ENCODE measurements around the gene ESRRB.

The ESRRB gene

GRCh38 chr14:76386944-76387782 lies 11.2 kb downstream of the ESRRB start:
- ChIA-PET CTCF (interaction anchor here (0.5 to 9.1 kb wide), 56 partner anchors 9 to 678 kb away, joined by 3 to 103 read pairs (median 4); no protein-coding TSS in a partner anchor), POLR2A (no interaction called here)
- no peak for TF ChIP-seq ZNF157 (tag by site-specific recombination; IDR thresholded peaks at IDR 0.05)
- TF ChIP-seq ZNF626 (tag by site-specific recombination; IDR thresholded peaks at IDR 0.05), result no peak
- TF ChIP-seq YY1 (tag by site-specific recombination; IDR thresholded peaks at IDR 0.05), result no peak
- no peak for TF ChIP-seq ZNF548 (tag by site-specific recombination; IDR thresholded peaks at IDR 0.05)
- no peak for TF ChIP-seq ZNF433 (tag by site-specific recombination; IDR thresholded peaks at IDR 0.05; ENCODE audit: low read depth)
- no peak for TF ChIP-seq ZNF645 (tag by site-specific recombination; IDR thresholded peaks at IDR 0.05)
- TF ChIP-seq ZNF202 (tag by site-specific recombination; IDR thresholded peaks at IDR 0.05; ENCODE audit: borderline replicate concordance), result no peak
- TF ChIP-seq TCF7L2 (IDR thresholded peaks at IDR 0.05; ENCODE audit: borderline replicate concordance, low read depth, low read length), result no peak
- no peak for TF ChIP-seq ZNF514 (tag by site-specific recombination; IDR thresholded peaks at IDR 0.05)
- no peak for TF ChIP-seq ZSCAN5A (tag by site-specific recombination; IDR thresholded peaks at IDR 0.05)
- no peak for TF ChIP-seq ZNF10 (tag by site-specific recombination; IDR thresholded peaks at IDR 0.05)
- TF ChIP-seq ZNF2 (tag by site-specific recombination; IDR thresholded peaks at IDR 0.05), result peak; percentile 65; the same call in 1 of the 2 replicates
- no peak for TF ChIP-seq INSM2 (tag by site-specific recombination; IDR thresholded peaks at IDR 0.05)
- TF ChIP-seq ZSCAN18 (tag by site-specific recombination; IDR thresholded peaks at IDR 0.05), result no peak
- TF ChIP-seq ZNF544 (tag by site-specific recombination; IDR thresholded peaks at IDR 0.05), result no peak
- TF ChIP-seq KLF10 (tag by site-specific recombination; IDR thresholded peaks at IDR 0.05), result no peak
- peak; percentile 15; the same call in 1 of the 2 replicates for TF ChIP-seq ZFHX2 (tag by site-specific recombination; conservative IDR thresholded peaks at IDR 0.05)
- TF ChIP-seq SP7 (tag by site-specific recombination; IDR thresholded peaks at IDR 0.05), result no peak
- no peak for TF ChIP-seq SP3 (tag by site-specific recombination; IDR thresholded peaks at IDR 0.05)
- TF ChIP-seq BCL6B (tag by site-specific recombination; IDR thresholded peaks at IDR 0.05), result no peak
- no peak for TF ChIP-seq ZNF239 (tag by site-specific recombination; IDR thresholded peaks at IDR 0.05)
- TF ChIP-seq SALL2 (tag by site-specific recombination; IDR thresholded peaks at IDR 0.05; ENCODE audit: borderline replicate concordance), result no peak
- peak; percentile 69 for TF ChIP-seq CTCF (tag by site-specific recombination; IDR thresholded peaks at IDR 0.05)
- no peak for TF ChIP-seq ZNF580 (tag by site-specific recombination; IDR thresholded peaks at IDR 0.05)
- peak; percentile 65 for TF ChIP-seq ZNF654 (tag by site-specific recombination; IDR thresholded peaks at IDR 0.05; ENCODE audit: low read depth)
- TF ChIP-seq ZNF148 (tag by site-specific recombination; IDR thresholded peaks at IDR 0.05; ENCODE audit: borderline replicate concordance), result no peak

More at GRCh38 chr14:76386944-76387782, 11.2 kb downstream of the ESRRB start:
- H3K36me3 ChIP-seq (ENCODE audit: control insufficient read depth in 2 of 2, insufficient read depth in 1 of 2, low read length in 2 of 2), result no peaks in the 10 kb centered on the region
- H3K9me3 ChIP-seq (ENCODE audit: control insufficient read depth, insufficient read depth, low read depth, low read length), result no peaks in the 10 kb centered on the region
- no peak overlapping the region for H3K27ac ChIP-seq (ENCODE audit: extremely low read depth, low read depth, low read length)
- no peaks in the 10 kb centered on the region for H3K4me1 ChIP-seq (ENCODE audit: control insufficient read depth, insufficient read depth, low read length)
- H3K4me3 ChIP-seq (ENCODE audit: low read depth, low read length), result no peak overlapping the region
